GM18867 (cell line): Measurements from ENCODE around the gene TRIP12.
A peak's percentile ranks its signal among the peaks of the same experiment; 100 is the strongest.
"Not testable (repeated sequence)": the region's sequence is repeated elsewhere in the genome, so short reads cannot be mapped to it uniquely, and the experiment has no call there.

Source experiments
- ATAC-seq: cut with Tn5 transposase; IDR thresholded peaks from one replicate; pipeline ENCODE4 v1.9.1; 2021; ENCODE audit warnings: mild to moderate bottlenecking, moderate library complexity; ENCODE audit not compliant: unreplicated experiment

TRIP12 gene

GRCh38 chr2:229921101-229921891, 513 bp downstream of the TRIP12 start:
- ATAC-seq, result peak; percentile 29

DNA sequence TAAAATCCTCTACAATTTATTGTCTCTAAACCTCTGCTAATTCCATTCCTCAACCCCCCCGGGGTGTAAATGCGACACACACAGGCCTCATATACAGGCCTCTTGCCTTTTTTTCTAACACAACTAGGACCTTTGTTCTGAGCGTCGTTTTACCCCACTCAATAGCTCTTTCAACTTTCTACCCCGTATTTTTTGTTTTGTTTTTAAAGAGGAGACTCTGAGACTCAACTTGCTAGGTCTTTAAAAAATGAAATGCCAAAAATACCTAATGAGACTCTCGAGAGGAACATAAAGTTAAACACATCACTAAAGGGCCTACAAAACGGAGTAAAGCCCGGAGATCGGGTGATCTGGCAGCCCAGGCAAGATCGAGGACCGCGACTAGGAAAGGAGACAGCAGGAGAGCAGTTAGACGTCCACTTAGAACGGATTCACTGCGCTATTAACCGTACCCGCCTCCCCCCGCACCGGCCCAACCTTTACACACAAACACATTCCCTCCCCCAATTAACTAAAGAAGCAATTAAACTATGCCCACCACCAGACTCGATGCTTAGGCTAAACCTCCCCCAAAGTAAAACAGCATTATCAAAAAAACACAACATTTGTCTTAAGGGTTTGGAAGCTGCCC, 1.7 kb downstream of the TRIP12 start:
- no peak for ATAC-seq

- no peak for ATAC-seq
These were observed 4.0 kb downstream of the TRIP12 start for GRCh38 chr2:229917793-229918192.

- ATAC-seq, result no peak
These were observed 7.6 kb downstream of the TRIP12 start for GRCh38 chr2:229914171-229914570.

GRCh38 chr2:229910832-229911412, 10.9 kb downstream of the TRIP12 start:
- peak; percentile 67 for ATAC-seq

- ATAC-seq, result peak; percentile 15
These were observed 11.5 kb downstream of the TRIP12 start for GRCh38 chr2:229910147-229910831.

- ATAC-seq, result no peak
These were observed 12.7 kb downstream of the TRIP12 start for GRCh38 chr2:229909090-229909489.

- ATAC-seq, result no peak
These were observed 16.2 kb downstream of the TRIP12 start for GRCh38 chr2:229905601-229906000.

DNA sequence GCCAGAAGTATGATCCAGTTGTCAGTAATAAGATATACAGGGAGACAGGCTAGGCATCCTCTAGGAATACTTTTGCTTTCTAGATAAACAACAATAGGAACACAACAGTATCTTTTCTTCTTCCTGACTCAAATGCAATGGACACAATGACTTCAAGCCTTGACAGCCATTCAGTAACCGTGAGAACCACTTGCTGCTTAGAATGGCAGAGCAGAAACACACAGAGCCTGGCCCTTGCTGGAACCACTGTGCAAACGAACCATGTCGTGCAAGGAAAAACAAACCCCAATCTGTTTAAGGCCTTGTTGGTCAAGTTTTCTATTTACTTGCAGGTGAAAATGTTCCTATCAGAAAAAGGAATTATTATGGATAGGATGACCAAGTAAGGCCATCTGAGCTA, 18.8 kb downstream of the TRIP12 start:
- no peak for ATAC-seq

DNA sequence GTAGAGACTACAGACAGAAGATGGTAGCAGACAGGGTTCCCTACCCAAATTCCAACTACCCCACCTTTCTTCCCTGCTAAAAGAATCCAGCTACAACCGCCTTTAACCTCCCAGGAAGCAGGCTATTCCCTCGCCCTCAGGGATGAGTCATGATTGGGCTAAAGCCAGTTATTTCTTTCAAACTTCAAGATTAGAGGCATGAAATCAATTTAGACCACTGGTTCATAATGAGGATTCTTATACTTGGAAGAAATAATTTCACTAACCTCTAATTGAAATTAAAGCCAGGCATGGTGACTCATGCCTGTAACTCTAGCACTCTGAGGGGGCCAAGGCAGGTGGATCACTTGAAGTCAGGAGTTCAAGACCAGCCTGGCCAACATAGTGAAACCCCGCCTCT, 20.0 kb downstream of the TRIP12 start:
- no peak for ATAC-seq

DNA sequence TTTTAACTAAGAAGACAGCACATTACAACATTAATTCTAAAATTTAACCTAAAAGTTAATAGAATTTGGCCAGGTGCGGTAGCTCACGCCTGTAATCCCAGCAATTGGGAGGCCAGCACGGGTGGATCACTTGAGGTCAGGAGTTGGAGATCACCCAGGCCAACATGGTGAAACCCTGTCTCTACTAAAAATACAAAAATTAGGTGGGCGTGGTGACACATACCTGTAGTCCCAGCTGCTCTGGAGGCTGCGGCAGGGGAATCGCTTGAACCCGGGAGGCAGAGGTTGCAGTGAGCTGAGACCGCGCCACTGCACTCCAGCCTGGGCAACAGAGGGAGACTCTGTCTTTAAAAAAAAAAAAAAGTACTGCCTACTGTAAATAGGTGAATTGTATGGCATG, 21.3 kb downstream of the TRIP12 start:
- ATAC-seq, result not testable (repeated sequence)

GRCh38 chr2:229900012-229900411, 21.8 kb downstream of the TRIP12 start:
- no peak for ATAC-seq

- ATAC-seq, result no peak
These were observed 22.2 kb downstream of the TRIP12 start for GRCh38 chr2:229899604-229900003.

- no peak for ATAC-seq
These were observed 25.0 kb downstream of the TRIP12 start for GRCh38 chr2:229896857-229897256.

DNA sequence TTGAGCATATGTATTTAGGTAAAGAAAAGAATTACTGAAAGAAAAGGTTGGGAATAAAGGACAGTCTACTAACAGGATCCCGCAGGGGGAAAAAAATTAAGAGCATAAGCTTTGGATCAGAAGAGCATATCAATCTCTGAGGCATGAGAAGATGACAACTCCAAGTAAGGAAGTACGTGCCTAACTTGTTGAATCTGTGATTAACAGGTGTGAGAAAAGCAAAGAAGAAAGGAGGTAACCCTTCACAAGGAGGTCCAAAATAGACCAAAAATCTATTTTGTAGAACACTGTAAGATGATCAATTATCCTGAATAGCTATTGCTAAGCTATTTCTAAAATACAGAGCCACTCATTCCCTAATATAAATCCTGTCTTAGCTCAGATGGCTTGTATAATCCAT, 32.8 kb downstream of the TRIP12 start:
- ATAC-seq, result no peak

DNA sequence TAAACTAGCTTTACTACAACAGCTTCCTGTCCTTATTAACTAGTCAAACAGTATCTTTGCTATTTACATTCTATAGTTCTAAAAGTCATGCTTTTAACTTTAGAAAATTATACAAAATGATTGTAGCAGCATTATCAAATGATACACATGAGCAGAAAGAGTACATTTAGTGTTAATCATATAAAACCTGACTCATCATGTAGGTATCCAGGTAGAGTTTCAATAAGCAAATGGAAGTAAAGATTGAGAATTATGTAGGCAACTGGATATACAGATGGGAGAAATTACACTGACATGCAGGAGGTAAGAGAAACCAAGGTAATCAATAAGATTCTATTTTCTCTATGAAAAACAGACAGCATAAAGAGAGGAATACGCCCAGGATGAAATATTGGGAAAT, 33.8 kb downstream of the TRIP12 start:
- ATAC-seq, result no peak

- no peak for ATAC-seq
These were observed 34.4 kb downstream of the TRIP12 start for GRCh38 chr2:229887441-229887840.

- ATAC-seq, result peak; percentile 74
These were observed 36.8 kb downstream of the TRIP12 start for GRCh38 chr2:229884775-229885699.

DNA sequence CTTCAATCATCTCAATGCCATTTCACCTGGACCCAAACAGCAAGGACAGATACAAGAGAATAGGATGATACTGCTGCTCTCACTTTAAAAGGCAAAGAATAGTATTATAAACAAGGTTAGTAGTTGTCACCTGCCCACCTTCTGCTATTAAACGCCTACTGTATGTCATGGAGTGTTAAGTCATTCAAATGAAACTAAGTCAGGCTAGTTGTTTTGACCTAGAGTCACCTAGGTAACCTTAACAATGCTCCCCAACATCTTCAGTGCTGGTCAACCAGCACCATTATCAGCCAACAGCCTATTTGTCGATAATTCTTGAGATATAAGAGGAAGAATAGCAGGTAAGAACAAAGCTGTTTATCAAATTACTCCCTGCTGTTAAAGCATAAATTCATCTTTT, 39.2 kb downstream of the TRIP12 start:
- ATAC-seq, result no peak

DNA sequence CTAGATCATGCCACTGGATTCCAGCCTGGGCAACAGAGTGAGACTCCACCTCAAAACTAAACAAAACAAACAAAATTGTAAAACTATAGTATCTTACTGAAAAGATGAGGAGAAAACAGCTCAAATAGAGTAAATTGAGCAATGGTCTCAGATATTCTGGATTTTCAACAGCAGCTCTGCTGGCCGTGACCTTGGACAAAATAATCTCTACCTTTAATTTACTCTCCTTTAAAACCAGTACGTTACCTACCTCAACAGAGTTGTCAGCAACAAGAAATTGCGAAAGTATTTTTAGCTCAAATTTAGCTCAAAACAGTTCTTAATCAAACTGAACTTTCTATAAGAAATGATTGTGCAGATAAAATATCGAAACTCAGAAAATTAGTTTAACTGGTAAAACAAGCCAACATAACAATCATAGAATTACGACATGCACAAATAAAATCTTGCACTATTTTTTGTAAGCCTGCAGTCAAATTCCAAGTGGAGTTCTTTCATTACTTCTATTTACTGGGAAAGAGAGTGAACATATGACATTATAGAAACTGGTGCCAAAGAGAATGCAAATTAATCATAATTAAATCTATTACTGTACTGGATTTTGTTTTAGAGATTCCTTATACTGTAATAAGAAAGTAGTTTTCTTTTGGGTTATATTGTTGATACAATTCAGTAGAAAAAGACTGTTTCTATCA, 40.8 kb downstream of the TRIP12 start:
- no peak for ATAC-seq
